ENCODE results near the gene OR1N2.
"Not testable (repeated sequence)": the region's sequence is repeated elsewhere in the genome, so short reads cannot be mapped to it uniquely, and the experiment has no call there.

Gene OR1N2

GRCh38 chr9:122546196-122546595 is 6.7 kb upstream of the OR1N2 start:
- H3K9ac ChIP-seq (ENCODE audit: low read depth, low read length), result no peak overlapping the region
- no peaks in the 10 kb centered on the region for H3K9me3 ChIP-seq (ENCODE audit: control insufficient read depth, insufficient read depth, low read length)

GRCh38 chr9:122551371-122551770 is 1.5 kb upstream of the OR1N2 start:
- no peaks in the 10 kb centered on the region for H3K9me3 ChIP-seq (ENCODE audit: control insufficient read depth, insufficient read depth, low read length)
- no peaks in the 10 kb centered on the region for H3K27me3 ChIP-seq (ENCODE audit: control insufficient read depth, insufficient read depth, low read length)
- H3K36me3 ChIP-seq (ENCODE audit: control insufficient read depth, insufficient read depth, low read length), result no peaks in the 10 kb centered on the region
- no peaks in the 10 kb centered on the region for H3K4me1 ChIP-seq (ENCODE audit: control insufficient read depth, insufficient read depth, low read length)
- H3K4me3 ChIP-seq (ENCODE audit: low read depth, low read length), result no peak overlapping the region
- H3K9ac ChIP-seq (ENCODE audit: low read depth, low read length), result no peak overlapping the region

More at GRCh38 chr9:122546196-122546595, 6.7 kb upstream of the OR1N2 start:
- Histone ChIP-seq H3K4me1 (ENCODE audit: control insufficient read depth, insufficient read depth, low read length) (no peaks in the 10 kb centered on the region), H3K4me3 (ENCODE audit: low read depth, low read length) (no peak overlapping the region), H3K36me3 (ENCODE audit: control insufficient read depth, insufficient read depth, low read length) (no peaks in the 10 kb centered on the region), H3K27me3 (ENCODE audit: control insufficient read depth, insufficient read depth, low read length) (no peaks in the 10 kb centered on the region)

GRCh38 chr9:122561446-122561845 is 8.5 kb downstream of the OR1N2 start:
- no peaks in the 10 kb centered on the region for H3K9me3 ChIP-seq (ENCODE audit: control insufficient read depth, insufficient read depth, low read length)
- H3K4me3 ChIP-seq (ENCODE audit: low read depth, low read length), result no peak overlapping the region
- H3K4me1 ChIP-seq (ENCODE audit: control insufficient read depth, insufficient read depth, low read length), result no peaks in the 10 kb centered on the region
- peaks cover 6% of the 10 kb centered on the region for H3K27me3 ChIP-seq (ENCODE audit: control insufficient read depth, insufficient read depth, low read length)
- no peaks in the 10 kb centered on the region for H3K36me3 ChIP-seq (ENCODE audit: control insufficient read depth, insufficient read depth, low read length)
- H3K9ac ChIP-seq (ENCODE audit: low read depth, low read length), result no peak overlapping the region

GRCh38 chr9:122562134-122562760 is 9.3 kb downstream of the OR1N2 start:
- Histone ChIP-seq H3K4me3 (ENCODE audit: low read depth, low read length) (no peak overlapping the region), H3K4me1 (ENCODE audit: control insufficient read depth, insufficient read depth, low read length) (no peaks in the 10 kb centered on the region), H3K27me3 (ENCODE audit: control insufficient read depth, insufficient read depth, low read length) (peaks cover 6% of the 10 kb centered on the region), H3K36me3 (ENCODE audit: control insufficient read depth, insufficient read depth, low read length) (no peaks in the 10 kb centered on the region), H3K9ac (ENCODE audit: low read depth, low read length) (no peak overlapping the region), H3K9me3 (ENCODE audit: control insufficient read depth, insufficient read depth, low read length) (peaks cover 1% of the 10 kb centered on the region)

- H3K9me3 ChIP-seq (ENCODE audit: control insufficient read depth, insufficient read depth, low read length), result peaks cover 9% of the 10 kb centered on the region
- H3K36me3 ChIP-seq (ENCODE audit: control insufficient read depth, insufficient read depth, low read length), result no peaks in the 10 kb centered on the region
- H3K27me3 ChIP-seq (ENCODE audit: control insufficient read depth, insufficient read depth, low read length), result no peaks in the 10 kb centered on the region
- no peak overlapping the region for H3K9ac ChIP-seq (ENCODE audit: low read depth, low read length)
- no peak overlapping the region for H3K4me3 ChIP-seq (ENCODE audit: low read depth, low read length)
- H3K4me1 ChIP-seq (ENCODE audit: control insufficient read depth, insufficient read depth, low read length), result no peaks in the 10 kb centered on the region
These were observed 15.0 kb downstream of the OR1N2 start for GRCh38 chr9:122567901-122568300.

GRCh38 chr9:122572456-122572855 is 19.5 kb downstream of the OR1N2 start:
- Histone ChIP-seq H3K9ac (ENCODE audit: low read depth, low read length) (no peak overlapping the region), H3K9me3 (ENCODE audit: control insufficient read depth, insufficient read depth, low read length) (peaks cover 6% of the 10 kb centered on the region), H3K36me3 (ENCODE audit: control insufficient read depth, insufficient read depth, low read length) (no peaks in the 10 kb centered on the region), H3K4me1 (ENCODE audit: control insufficient read depth, insufficient read depth, low read length) (no peaks in the 10 kb centered on the region), H3K27me3 (ENCODE audit: control insufficient read depth, insufficient read depth, low read length) (no peaks in the 10 kb centered on the region), H3K4me3 (ENCODE audit: low read depth, low read length) (no peak overlapping the region)

GRCh38 chr9:122579874-122580273 is 27.0 kb downstream of the OR1N2 start:
- Histone ChIP-seq H3K27me3 (ENCODE audit: control insufficient read depth, insufficient read depth, low read length) (no peaks in the 10 kb centered on the region), H3K9me3 (ENCODE audit: control insufficient read depth, insufficient read depth, low read length) (no peaks in the 10 kb centered on the region), H3K9ac (ENCODE audit: low read depth, low read length) (no peak overlapping the region), H3K36me3 (ENCODE audit: control insufficient read depth, insufficient read depth, low read length) (no peaks in the 10 kb centered on the region), H3K4me1 (ENCODE audit: control insufficient read depth, insufficient read depth, low read length) (no peaks in the 10 kb centered on the region), H3K4me3 (ENCODE audit: low read depth, low read length) (no peak overlapping the region)

- Histone ChIP-seq H3K9ac (ENCODE audit: low read depth, low read length) (no peak overlapping the region), H3K36me3 (ENCODE audit: control insufficient read depth, insufficient read depth, low read length) (no peaks in the 10 kb centered on the region), H3K9me3 (ENCODE audit: control insufficient read depth, insufficient read depth, low read length) (no peaks in the 10 kb centered on the region)
These were observed 27.4 kb downstream of the OR1N2 start for GRCh38 chr9:122580360-122580759.

GRCh38 chr9:122583284-122583683 is 30.4 kb downstream of the OR1N2 start, which contains the start of gene OR1L8:
Gene OR1L8 (minus strand): TSS chr9:122583384. CDS start chr9:122568477, 14,907 bp downstream.
- not testable (repeated sequence) for H3K4me3 ChIP-seq (ENCODE audit: low read depth, low read length); H3K9ac ChIP-seq (ENCODE audit: low read depth, low read length); H3K36me3 ChIP-seq (ENCODE audit: control insufficient read depth, insufficient read depth, low read length); H3K9me3 ChIP-seq (ENCODE audit: control insufficient read depth, insufficient read depth, low read length); H3K27me3 ChIP-seq (ENCODE audit: control insufficient read depth, insufficient read depth, low read length); H3K4me1 ChIP-seq (ENCODE audit: control insufficient read depth, insufficient read depth, low read length)

More at GRCh38 chr9:122580360-122580759, 27.4 kb downstream of the OR1N2 start:
- Histone ChIP-seq H3K27me3 (ENCODE audit: control insufficient read depth, insufficient read depth, low read length) (no peaks in the 10 kb centered on the region), H3K4me3 (ENCODE audit: low read depth, low read length) (no peak overlapping the region), H3K4me1 (ENCODE audit: control insufficient read depth, insufficient read depth, low read length) (no peaks in the 10 kb centered on the region)
